GM19395 (cell line): Measurements from ENCODE around the gene COL4A2.

ENCODE experiments used
- ATAC-seq: cut with Tn5 transposase; IDR thresholded peaks from one replicate; pipeline ENCODE4 v1.9.1; 2021; ENCODE audit warnings: mild to moderate bottlenecking, moderate library complexity; ENCODE audit not compliant: unreplicated experiment

COL4A2 gene

GRCh38 chr13:110431425-110432294 lies 124.6 kb downstream of the COL4A2 start:
- ATAC-seq, result no peak

- no peak for ATAC-seq
Measured at GRCh38 chr13:110432522-110432921, 125.4 kb downstream of the COL4A2 start.

- no peak for ATAC-seq
Measured at GRCh38 chr13:110433014-110433413, 125.9 kb downstream of the COL4A2 start.

- ATAC-seq, result no peak
Measured at GRCh38 chr13:110434629-110435028, 127.5 kb downstream of the COL4A2 start.

- ATAC-seq, result no peak
Measured at GRCh38 chr13:110435331-110435730, 128.2 kb downstream of the COL4A2 start.

GRCh38 chr13:110436276-110436675 lies 129.2 kb downstream of the COL4A2 start:
- ATAC-seq, result no peak

- no peak for ATAC-seq
Measured at GRCh38 chr13:110436786-110437370, 129.8 kb downstream of the COL4A2 start.

GRCh38 chr13:110438211-110438610 lies 131.1 kb downstream of the COL4A2 start:
- no peak for ATAC-seq

- no peak for ATAC-seq
Measured at GRCh38 chr13:110438776-110439175, 131.7 kb downstream of the COL4A2 start.

GRCh38 chr13:110440946-110441731 lies 134.1 kb downstream of the COL4A2 start:
- no peak for ATAC-seq

- ATAC-seq, result no peak
Measured at GRCh38 chr13:110442930-110443621, 136.0 kb downstream of the COL4A2 start.

- ATAC-seq, result peak; percentile 25
Measured at GRCh38 chr13:110443622-110444225, 136.6 kb downstream of the COL4A2 start.

GRCh38 chr13:110444226-110444653 lies 137.2 kb downstream of the COL4A2 start:
- ATAC-seq, result peak; percentile 63

- ATAC-seq, result peak; percentile 48
Measured at GRCh38 chr13:110445183-110445582, 138.1 kb downstream of the COL4A2 start.

- no peak for ATAC-seq
Measured at GRCh38 chr13:110445722-110446574, 138.9 kb downstream of the COL4A2 start.

GRCh38 chr13:110446575-110446890 lies 139.4 kb downstream of the COL4A2 start:
- ATAC-seq, result no peak

- ATAC-seq, result no peak
Measured at GRCh38 chr13:110447058-110447511, 140.0 kb downstream of the COL4A2 start.

GRCh38 chr13:110447801-110448200 lies 140.7 kb downstream of the COL4A2 start:
- no peak for ATAC-seq

- no peak for ATAC-seq
Measured at GRCh38 chr13:110448230-110448629, 141.1 kb downstream of the COL4A2 start.

- ATAC-seq, result no peak
Measured at GRCh38 chr13:110448677-110449076, 141.6 kb downstream of the COL4A2 start.
